H9 (cell line): ENCODE results near the gene GDF3. TPM values are rescaled to one million over a fixed set of nuclear protein-coding genes. Genes with fewer than 3 reads are reported as not detected.

ENCODE experiments used
- DNase-seq: peaks from one replicate; pipeline ENCODE4 v3.0.0-alpha.2; 2017
- H2AFZ ChIP-seq: one replicate; pipeline ENCODE4 v1.6.1; 2013; ENCODE audit warnings: mild to moderate bottlenecking, low read length, control low read depth, moderate library complexity
- H2AK5ac ChIP-seq: 2 replicates; pipeline ENCODE4 v1.6.1; 2013; ENCODE audit warnings: low read length, control low read depth, mixed read lengths; ENCODE audit not compliant: insufficient read length
- H2BK120ac ChIP-seq: one replicate; pipeline ENCODE4 v1.6.1; 2013; ENCODE audit warnings: low read depth, mild to moderate bottlenecking, low read length, control low read depth, inconsistent platforms; ENCODE audit not compliant: poor library complexity, severe bottlenecking
- H2BK12ac ChIP-seq: 2 replicates; pipeline ENCODE4 v1.6.1; 2013; ENCODE audit warnings: low read length, control low read depth, mixed read lengths, low read depth; ENCODE audit not compliant: insufficient read length
- H2BK15ac ChIP-seq: 2 replicates; pipeline ENCODE4 v1.6.1; 2013; ENCODE audit warnings: low read depth, low read length, control low read depth
- H2BK20ac ChIP-seq: one replicate; pipeline ENCODE4 v1.6.1; 2013; ENCODE audit warnings: low read depth, mild to moderate bottlenecking, low read length, control low read depth, inconsistent platforms; ENCODE audit not compliant: poor library complexity, severe bottlenecking
- H2BK5ac ChIP-seq: 2 replicates; pipeline ENCODE4 v1.6.1; 2013; ENCODE audit warnings: low read length, control low read depth, mixed read lengths; ENCODE audit not compliant: insufficient read length
- H3K14ac ChIP-seq: 2 replicates; pipeline ENCODE4 v1.6.1; 2013; ENCODE audit warnings: low read length, control low read depth; ENCODE audit not compliant: insufficient read depth
- H3K18ac ChIP-seq: 2 replicates; pipeline ENCODE4 v1.6.1; 2013; ENCODE audit warnings: low read depth, mild to moderate bottlenecking, mixed read lengths, low read length, control low read depth; ENCODE audit not compliant: insufficient read length
- H3K23ac ChIP-seq: 2 replicates; pipeline ENCODE4 v1.6.1; 2013; ENCODE audit warnings: low read length, control low read depth, mixed read lengths, low read depth; ENCODE audit not compliant: insufficient read length
- H3K23me2 ChIP-seq: 2 replicates; pipeline ENCODE4 v1.6.1; 2013; ENCODE audit warnings: low read depth, mild to moderate bottlenecking, mixed read lengths, low read length, control low read depth; ENCODE audit not compliant: insufficient read length, poor library complexity, severe bottlenecking
- H3K27ac ChIP-seq: 2 replicates; pipeline ENCODE4 v1.5.1; 2013; ENCODE audit warnings: low read length, control low read depth, mixed read lengths, low read depth; ENCODE audit not compliant: insufficient read length
- H3K27me3 ChIP-seq: 2 replicates; pipeline ENCODE4 v1.6.1; 2013; ENCODE audit warnings: low read length, control low read depth, inconsistent platforms; ENCODE audit not compliant: insufficient read depth
- H3K4ac ChIP-seq: 2 replicates; pipeline ENCODE4 v1.6.1; 2013; ENCODE audit warnings: low read depth, mild to moderate bottlenecking, control low read depth, inconsistent platforms, low read length, moderate library complexity
- H3K4me1 ChIP-seq: 2 replicates; pipeline ENCODE4 v1.6.1; 2013; ENCODE audit warnings: low read length, control low read depth, inconsistent platforms; ENCODE audit not compliant: insufficient read depth
- H3K4me2 ChIP-seq: 2 replicates; pipeline ENCODE4 v1.6.1; 2013; ENCODE audit warnings: low read length, control low read depth, mixed read lengths; ENCODE audit not compliant: insufficient read length, insufficient read depth
- H3K56ac ChIP-seq: 2 replicates; pipeline ENCODE4 v1.6.1; 2013; ENCODE audit warnings: low read depth, mild to moderate bottlenecking, mixed read lengths, low read length, control low read depth; ENCODE audit not compliant: insufficient read length
- H3K79me1 ChIP-seq: 2 replicates; pipeline ENCODE4 v1.6.1; 2013; ENCODE audit warnings: low read depth, mild to moderate bottlenecking, moderate library complexity, low read length, control low read depth, inconsistent platforms; ENCODE audit not compliant: insufficient read depth, poor library complexity, severe bottlenecking
- H3K79me2 ChIP-seq: 2 replicates; pipeline ENCODE4 v1.6.1; 2013; ENCODE audit warnings: low read length, control low read depth, inconsistent platforms; ENCODE audit not compliant: insufficient read depth
- H3K9ac ChIP-seq: 2 replicates; pipeline ENCODE4 v1.6.1; 2013; ENCODE audit warnings: low read length, control low read depth, mixed read lengths; ENCODE audit not compliant: insufficient read length; ENCODE audit errors: extremely low read depth
- H3K9me3 ChIP-seq: one replicate; pipeline ENCODE4 v1.6.1; 2013; ENCODE audit warnings: low read depth, low read length, inconsistent platforms; ENCODE audit not compliant: control insufficient read depth
- H3T11ph ChIP-seq: one replicate; pipeline ENCODE4 v1.6.1; 2013; ENCODE audit warnings: mild to moderate bottlenecking, low read length, control low read depth, inconsistent platforms
- H4K20me1 ChIP-seq: one replicate; pipeline ENCODE4 v1.6.1; 2013; ENCODE audit not compliant: control insufficient read depth, insufficient read length, insufficient read depth
- H4K5ac ChIP-seq: 2 replicates; pipeline ENCODE4 v1.6.1; 2013; ENCODE audit warnings: low read depth, mild to moderate bottlenecking, mixed read lengths, low read length, control low read depth; ENCODE audit not compliant: insufficient read length
- H4K8ac ChIP-seq: replicated peaks from 2 replicates; pipeline ENCODE4 v1.6.1; 2013; ENCODE audit warnings: low read length, control low read depth, mixed read lengths, low read depth; ENCODE audit not compliant: insufficient read length
- H4K91ac ChIP-seq: 2 replicates; pipeline ENCODE4 v1.6.1; 2013; ENCODE audit warnings: low read depth, mild to moderate bottlenecking, moderate library complexity, mixed read lengths, low read length, control low read depth; ENCODE audit not compliant: insufficient read length
- H3K27ac Mint-ChIP-seq, 3 experiments: 2 replicates in 2 of 3; 3 replicates in 1 of 3; pipeline ENCODE4 v1.8.0; 2020 to 2021; ENCODE audit warnings: mixed read lengths in 3 of 3, mild to moderate bottlenecking in 1 of 3, moderate library complexity in 1 of 3
- H3K27me3 Mint-ChIP-seq: 2 replicates; pipeline ENCODE4 v1.8.0; 2021; ENCODE audit warnings: low read depth, mild to moderate bottlenecking, moderate library complexity, mixed read lengths
- H3K36me3 Mint-ChIP-seq, 3 experiments: 2 replicates in 2 of 3; 3 replicates in 1 of 3; pipeline ENCODE4 v1.8.0; 2020 to 2021; ENCODE audit warnings: low read depth in 3 of 3, mixed read lengths in 3 of 3; ENCODE audit not compliant: insufficient read depth in 1 of 3
- H3K4me1 Mint-ChIP-seq, 2 experiments: 2 replicates each; pipeline ENCODE4 v1.8.0; 2020; ENCODE audit warnings: mixed read lengths in 2 of 2
- H3K4me3 Mint-ChIP-seq, 2 experiments: 2 replicates in 1 of 2; 3 replicates in 1 of 2; pipeline ENCODE4 v1.8.0; 2020 to 2021; ENCODE audit warnings: mild to moderate bottlenecking in 2 of 2, mixed read lengths in 2 of 2, moderate library complexity in 1 of 2
- H3K9me3 Mint-ChIP-seq, 2 experiments: 2 replicates in 1 of 2; 3 replicates in 1 of 2; pipeline ENCODE4 v1.8.0; 2020; ENCODE audit warnings: mild to moderate bottlenecking in 2 of 2, mixed read lengths in 2 of 2, moderate library complexity in 1 of 2
- CTCF ChIP-seq: fragments of 200-600 bp; sonication (generic); conservative IDR thresholded peaks from 3 replicates; pipeline ENCODE4 v1.8.0; 2021; ENCODE audit warnings: antibody characterized with exemption, mild to moderate bottlenecking
- WGBS: extraction: QIAGEN DNeasy Blood & Tissue Kit; methylation state at CpG from one replicate; pipeline ENCODE4 v1.1.7; 2013; ENCODE audit warnings: missing lambda C conversion rate, low lambda C conversion rate, mixed read lengths; ENCODE audit not compliant: insufficient read length; ENCODE audit errors: extremely low coverage; 5-methylcytosine and 5-hydroxymethylcytosine counted together
- total RNA-seq: library from RNA; stranded (reverse); gene quantifications from 2 replicates; pipeline ENCODE4 v1.2.1, GENCODE V29; 2021

GDF3 gene
- total RNA-seq, 1 experiment from 2014 or later = 9.9 TPM

DNA sequence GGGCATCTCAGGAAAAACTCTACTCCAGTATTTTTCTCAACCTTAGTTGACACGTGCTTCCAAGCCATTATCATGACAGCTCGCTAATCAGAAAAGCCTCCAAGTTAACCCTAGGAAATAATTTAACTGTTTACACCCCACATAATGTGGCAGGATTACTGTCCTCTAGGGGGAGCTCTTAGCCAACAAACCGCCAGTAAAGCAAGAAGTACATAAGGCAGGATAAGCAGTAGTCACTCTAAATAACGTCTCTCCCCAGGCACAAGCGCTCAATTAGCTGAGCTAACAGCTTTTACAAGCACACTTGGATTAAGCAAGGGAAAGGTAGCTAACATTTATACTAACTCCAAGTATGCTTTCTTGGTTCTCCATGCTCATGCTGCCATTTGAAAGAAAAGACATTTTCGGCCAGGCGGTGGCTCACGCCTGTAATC, 52.7 kb downstream of the GDF3 start:
- H3K14ac ChIP-seq = no peak overlapping the region
- no peaks in the 10 kb centered on the region for H3K79me1 ChIP-seq
- H3K4me1 ChIP-seq = peaks cover 12% of the 10 kb centered on the region; the same call in 1 of the 2 replicates
- no peak overlapping the region for H3K9ac ChIP-seq
- no peak overlapping the region for H2AFZ ChIP-seq
- no peak overlapping the region for H3K18ac ChIP-seq
- peak; percentile 97 for TF ChIP-seq CTCF
- no peak overlapping the region for H3K4ac ChIP-seq
- no peaks in the 10 kb centered on the region for H3K9me3 ChIP-seq
- Mint-ChIP-seq H3K36me3 (no peaks in the 10 kb centered on the region; a peak in 1 of 7 replicates), H3K27ac (peak overlapping the region in 2 of 3 experiments; percentile 34 to 39; a peak in 2 of 7 replicates), H3K4me3 (peak overlapping the region in 1 of 2 experiments; percentile 20; a peak in 2 of 5 replicates), H3K27me3 (no peaks in the 10 kb centered on the region; the same call in 1 of the 2 replicates), H3K4me1 (peaks cover 45 to 53% of the 10 kb centered on the region in 2 experiments), H3K9me3 (no peaks in the 10 kb centered on the region)
- H4K91ac ChIP-seq = no peak overlapping the region
- no CpG with 5 or more reads among the region's 8 CpGs for WGBS
- H3K27ac ChIP-seq = no peak overlapping the region
- no peaks in the 10 kb centered on the region for H4K20me1 ChIP-seq
- H3K27me3 ChIP-seq = no peaks in the 10 kb centered on the region
- H2AK5ac ChIP-seq = no peak overlapping the region
- no peak overlapping the region for H2BK20ac ChIP-seq
- no peak overlapping the region for H3K23ac ChIP-seq
- H4K5ac ChIP-seq = no peak overlapping the region
- peaks cover 3% of the 10 kb centered on the region for H3K23me2 ChIP-seq
- no peaks in the 10 kb centered on the region for H3K79me2 ChIP-seq
- H3K4me2 ChIP-seq = no peak overlapping the region
- no peak overlapping the region for H2BK12ac ChIP-seq
- DNase-seq = no peak
- H3K56ac ChIP-seq = no peak overlapping the region
- H2BK120ac ChIP-seq = no peak overlapping the region
- H3T11ph ChIP-seq = no peak overlapping the region
- no peak overlapping the region for H4K8ac ChIP-seq
- H2BK15ac ChIP-seq = no peak overlapping the region
- H2BK5ac ChIP-seq = no peak overlapping the region
